ENCODE results near the gene PMP22.

DNA sequence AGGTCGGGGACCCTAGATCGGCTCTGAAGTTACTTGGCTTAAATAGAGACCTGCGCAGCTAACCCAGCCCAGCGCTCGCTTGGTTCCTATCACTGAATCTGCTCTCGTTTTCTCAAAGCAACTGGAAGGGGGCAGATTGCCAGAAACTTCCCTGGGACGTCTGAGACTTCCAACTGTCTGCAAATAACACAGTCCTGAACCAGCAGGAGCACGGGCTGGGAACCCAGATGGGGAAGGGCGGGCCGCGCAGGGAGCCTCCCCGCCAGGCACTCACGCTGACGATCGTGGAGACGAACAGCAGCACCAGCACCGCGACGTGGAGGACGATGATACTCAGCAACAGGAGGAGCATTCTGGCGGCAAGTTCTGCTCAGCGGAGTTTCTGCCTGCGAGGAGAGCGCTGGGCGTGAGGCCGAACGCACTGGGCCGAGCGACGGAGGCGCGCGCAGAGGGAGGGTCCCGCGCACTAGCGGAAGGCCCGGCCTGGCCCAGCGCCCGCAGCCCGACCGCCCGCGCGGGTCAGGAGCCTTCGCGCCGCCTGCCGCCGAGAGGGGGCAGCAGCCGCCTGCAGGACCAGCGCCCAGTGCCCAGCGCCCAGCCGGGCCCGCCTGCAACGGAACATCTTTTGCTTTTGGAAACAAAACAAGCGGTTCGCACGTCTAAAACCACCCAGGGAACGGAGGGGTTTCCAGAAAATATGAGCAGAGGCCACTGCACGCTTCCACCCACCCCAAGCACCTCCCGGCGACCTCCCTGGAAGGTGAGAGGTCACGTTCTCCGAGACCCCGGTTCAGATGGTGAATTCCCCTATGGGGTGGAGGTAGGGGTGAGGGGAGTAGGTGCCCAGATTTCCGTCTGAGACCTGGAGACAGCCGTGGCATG, 4.5 kb downstream of the PMP22 start:
- TF ChIP-seq CTCF (conservative IDR thresholded peaks at IDR 0.05) (no peak), EZH2 (IDR thresholded peaks at IDR 0.05; ENCODE audit: low read depth) (no peak)

Data from PC-9 (cell line).